Brain microvascular endothelial cell (primary cell): ENCODE measurements around the gene CACTIN.
A peak's percentile ranks its signal among the peaks of the same experiment; 100 is the strongest.

Source experiments
- DNase-seq: peaks from one replicate; pipeline ENCODE4 v3.0.0-alpha.2; 2020
- H3K27ac ChIP-seq: fragments of 250-450 bp; sonication (Bioruptor Pico); 2 replicates; pipeline ENCODE4 v1.5.1; 2020; ENCODE audit warnings: mild to moderate bottlenecking, moderate library complexity
- H3K27me3 ChIP-seq: fragments of 250-450 bp; sonication (Bioruptor Pico); replicated peaks from 2 replicates; pipeline ENCODE4 v1.5.1; 2020; ENCODE audit warnings: mild to moderate bottlenecking
- H3K36me3 ChIP-seq: fragments of 250-450 bp; sonication (Bioruptor Pico); replicated peaks from 2 replicates; pipeline ENCODE4 v1.5.1; 2020; ENCODE audit warnings: mild to moderate bottlenecking
- H3K4me3 ChIP-seq: 2 replicates; pipeline ENCODE4 v1.5.1; 2011; ENCODE audit warnings: low read depth, mild to moderate bottlenecking, control low read depth, low read length, moderate library complexity
- CTCF ChIP-seq: IDR thresholded peaks from 2 replicates; pipeline ENCODE4 v1.5.1; 2011; ENCODE audit warnings: low read depth, mild to moderate bottlenecking, moderate library complexity, low read length, control low read depth, inconsistent platforms; ENCODE audit errors: missing control alignments
- in situ Hi-C: cut with HindIII; loops from 2 replicates; pipeline ENCODE4 v1.10.0; 2017; ENCODE audit warnings: low sequenced_read_pairs, low pct_ligation_motif_present

The CACTIN gene

DNA sequence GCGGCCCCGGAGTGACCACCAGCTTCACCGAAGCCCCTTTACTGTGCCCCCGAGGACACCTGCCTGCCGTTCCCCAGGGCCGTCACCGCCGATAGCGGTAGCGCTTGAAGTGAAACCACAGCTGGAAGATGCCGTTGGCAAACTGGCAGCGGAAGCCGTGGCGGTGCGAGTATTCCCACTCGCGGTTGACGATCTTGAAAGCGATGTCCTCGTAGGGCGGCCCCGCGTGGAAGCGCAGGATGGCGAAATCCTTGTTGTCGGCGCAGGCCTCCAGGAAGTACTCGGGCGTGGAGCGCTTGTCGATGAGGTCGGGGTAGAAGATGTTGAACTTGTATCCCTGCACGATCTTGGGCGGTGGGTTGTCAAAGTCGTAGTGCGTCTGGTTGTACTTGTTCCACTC is 14.7 kb downstream of the CACTIN start:
- DNase-seq: no peak
- Histone ChIP-seq H3K4me3 (no peak overlapping the region), H3K27ac (no peak overlapping the region), H3K36me3 (peaks cover 20% of the 10 kb centered on the region), H3K27me3 (no peaks in the 10 kb centered on the region)
- in situ Hi-C loops: no loop called here
- no peak for TF ChIP-seq CTCF

DNA sequence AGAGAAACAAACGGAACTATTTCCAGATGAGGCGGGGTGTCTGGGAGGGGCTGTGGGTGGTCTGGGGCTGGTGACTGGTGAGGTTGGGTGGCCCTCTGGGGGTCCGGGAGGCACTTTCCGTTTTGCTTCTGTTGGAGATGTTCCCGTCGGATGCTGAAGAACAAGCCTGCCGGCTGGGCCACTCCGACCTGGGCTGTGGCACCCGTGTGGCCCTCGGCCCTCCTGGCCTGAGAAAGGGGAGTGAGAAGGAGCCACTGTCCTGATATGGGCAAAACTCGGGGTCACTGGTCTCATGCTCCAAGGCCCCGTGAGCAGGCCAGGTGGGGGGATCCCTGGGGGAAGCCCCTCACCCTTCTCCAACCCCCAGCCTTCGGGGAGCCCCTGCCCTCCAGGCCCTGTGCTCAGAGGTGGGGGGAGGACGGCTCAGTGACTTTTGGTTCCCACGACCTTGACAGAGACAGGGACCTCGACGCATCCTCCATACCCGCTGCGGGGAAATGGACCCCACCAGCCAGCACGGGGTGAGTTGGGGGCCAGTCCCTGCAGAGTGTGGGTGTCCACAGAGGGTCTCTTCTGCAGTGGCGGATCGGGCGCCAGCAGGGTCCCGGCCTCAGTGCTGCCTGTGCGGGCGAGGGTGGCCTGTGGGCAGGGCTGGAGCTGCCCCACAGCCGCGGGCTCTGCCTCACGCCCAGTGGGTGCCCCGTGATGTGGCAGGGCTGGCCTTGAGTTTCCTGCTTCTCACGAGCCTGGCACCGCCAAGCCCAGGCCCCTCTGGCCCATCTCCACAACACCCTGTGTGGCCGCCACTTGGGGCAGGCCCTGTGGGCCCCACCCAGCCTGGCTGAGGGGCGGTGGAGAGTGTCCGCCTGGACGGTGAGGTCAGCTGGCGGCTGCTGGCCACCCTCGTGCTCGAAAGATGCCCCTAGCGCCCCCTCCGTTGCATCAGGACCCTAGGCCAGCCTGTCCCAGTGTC is 15.6 kb downstream of the CACTIN start:
- no peak overlapping the region for H3K27ac ChIP-seq
- no peaks in the 10 kb centered on the region for H3K27me3 ChIP-seq
- DNase-seq: no peak
- TF ChIP-seq CTCF: no peak
- H3K4me3 ChIP-seq: no peak overlapping the region
- H3K36me3 ChIP-seq: peaks cover 20% of the 10 kb centered on the region
- in situ Hi-C loops: no loop called here

DNA sequence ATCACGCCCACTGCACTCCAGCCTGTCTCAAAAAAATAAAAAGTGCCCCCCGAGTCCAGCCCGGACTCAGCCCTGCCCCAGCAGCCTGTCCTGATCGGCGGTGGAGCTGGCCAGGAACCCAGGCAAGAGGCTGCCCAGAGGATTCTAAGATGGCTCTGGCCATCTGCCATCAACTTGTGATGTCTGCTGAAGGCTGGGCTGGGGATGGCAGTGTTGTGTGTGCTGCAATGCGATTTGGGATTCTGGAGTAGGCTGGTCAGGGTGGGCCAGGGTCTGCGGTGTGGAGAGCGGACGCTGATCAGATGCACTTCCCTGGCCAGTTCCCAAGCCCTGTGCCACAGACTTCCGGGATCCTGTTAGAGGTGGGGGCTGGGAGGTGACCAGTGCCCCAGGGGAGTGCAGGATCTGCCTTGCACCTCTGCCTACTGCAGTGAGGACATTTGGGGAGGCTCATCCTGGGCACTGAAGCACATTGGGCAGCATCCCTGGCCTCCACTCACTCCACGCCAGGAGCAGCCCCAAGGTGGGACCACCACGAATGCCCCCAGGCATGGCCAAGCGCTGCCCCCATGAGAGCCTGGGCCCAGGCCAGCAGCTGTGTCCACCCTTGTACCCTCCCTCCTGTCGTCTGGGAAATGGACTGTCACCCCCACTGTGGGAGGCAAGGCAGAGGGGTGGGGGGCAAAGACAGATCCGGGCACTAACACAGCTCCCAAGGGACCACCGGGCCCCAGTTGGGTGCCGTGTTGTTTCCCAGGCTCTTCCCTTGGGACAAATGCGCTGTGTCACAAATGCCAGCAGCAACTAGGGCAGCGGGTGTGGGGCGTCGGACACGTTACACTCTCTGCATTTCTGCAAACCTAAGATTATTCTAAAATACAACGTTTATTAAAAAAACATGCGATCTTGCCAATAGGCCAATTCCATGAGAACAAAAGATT is 16.5 kb downstream of the CACTIN start:
- H3K4me3 ChIP-seq: no peak overlapping the region
- in situ Hi-C loops: no loop called here
- DNase-seq: no peak
- no peak for TF ChIP-seq CTCF
- no peaks in the 10 kb centered on the region for H3K27me3 ChIP-seq
- H3K27ac ChIP-seq: no peak overlapping the region
- H3K36me3 ChIP-seq: peaks cover 20% of the 10 kb centered on the region

DNA sequence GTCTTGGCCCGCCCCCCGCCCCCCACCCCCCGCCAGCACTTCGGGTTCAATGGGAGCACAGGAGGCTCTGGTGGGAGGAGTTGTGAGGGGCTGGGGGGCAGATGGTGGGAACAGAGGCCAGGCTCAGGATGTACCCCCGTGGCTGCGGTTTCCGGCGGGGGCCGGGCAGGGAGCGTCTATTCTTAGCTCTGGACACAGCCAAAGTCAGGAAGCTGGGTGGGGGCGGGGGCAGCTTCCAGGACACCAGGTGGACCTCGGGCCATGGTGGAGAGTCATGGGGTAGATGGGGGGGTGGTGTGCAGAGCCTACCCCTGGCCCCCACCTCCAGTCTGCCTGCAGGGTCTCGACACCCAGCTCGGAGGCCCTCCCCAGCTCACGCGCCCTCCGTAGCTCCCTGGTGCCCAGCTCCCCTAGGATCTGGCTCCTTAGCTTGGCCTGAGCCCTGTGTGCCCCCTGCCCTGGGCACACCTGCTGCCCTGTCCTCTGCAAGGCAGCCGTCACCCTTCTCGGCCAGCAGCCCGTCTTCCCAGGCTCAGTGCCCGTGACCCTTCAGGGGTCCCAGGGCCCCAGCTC is 17.8 kb downstream of the CACTIN start:
- H3K27me3 ChIP-seq: no peaks in the 10 kb centered on the region
- DNase-seq: peak; percentile 25
- H3K27ac ChIP-seq: no peak overlapping the region
- in situ Hi-C loops: no loop called here
- H3K36me3 ChIP-seq: peaks cover 20% of the 10 kb centered on the region
- H3K4me3 ChIP-seq: no peak overlapping the region
- no peak for TF ChIP-seq CTCF

- no peak for DNase-seq
- H3K4me3 ChIP-seq: no peak overlapping the region
- no peak overlapping the region for H3K27ac ChIP-seq
- in situ Hi-C loops: no loop called here
- TF ChIP-seq CTCF: no peak
- H3K27me3 ChIP-seq: no peaks in the 10 kb centered on the region
- H3K36me3 ChIP-seq: peaks cover 20% of the 10 kb centered on the region
Observed at GRCh38 chr19:3608079-3608641, 18.4 kb downstream of the CACTIN start.
